DOHH2 (cell line): ENCODE results near the gene CD320.

Source experiments
- H3F3A ChIP-seq: fragments of 200-600 bp; sonication (generic), shearing (Covaris generic); 2 replicates; pipeline ENCODE4 v1.6.0; 2016; ENCODE audit warnings: antibody characterized with exemption, mild to moderate bottlenecking; ENCODE audit not compliant: control insufficient read depth, insufficient read depth
- H3K27ac ChIP-seq: fragments of 200-600 bp; sonication (generic); 2 replicates; pipeline ENCODE4 v1.5.1; 2014; ENCODE audit warnings: low read depth, mild to moderate bottlenecking, low read length, moderate library complexity
- H3K27me3 ChIP-seq: fragments of 200-600 bp; sonication (generic); 2 replicates; pipeline ENCODE4 v1.6.1; 2014; ENCODE audit warnings: mild to moderate bottlenecking, low read length, mixed read lengths; ENCODE audit not compliant: control insufficient read depth
- H3K36me3 ChIP-seq: fragments of 200-600 bp; sonication (generic); 2 replicates; pipeline ENCODE4 v1.6.1; 2014; ENCODE audit warnings: mild to moderate bottlenecking, low read length, moderate library complexity, mixed read lengths; ENCODE audit not compliant: control insufficient read depth
- H3K4me1 ChIP-seq: fragments of 200-600 bp; sonication (generic); 2 replicates; pipeline ENCODE4 v1.6.1; 2014; ENCODE audit warnings: mild to moderate bottlenecking, low read length, mixed read lengths; ENCODE audit not compliant: control insufficient read depth
- H3K4me2 ChIP-seq: fragments of 200-600 bp; sonication (generic); 2 replicates; pipeline ENCODE4 v1.6.0; 2014; ENCODE audit warnings: mild to moderate bottlenecking, low read length, moderate library complexity
- H3K4me3 ChIP-seq: fragments of 200-600 bp; sonication (generic); 2 replicates; pipeline ENCODE4 v1.5.1; 2014; ENCODE audit warnings: mild to moderate bottlenecking, low read length, mixed read lengths
- H3K79me2 ChIP-seq: fragments of 200-600 bp; sonication (generic); 2 replicates; pipeline ENCODE4 v1.6.1; 2014; ENCODE audit warnings: mild to moderate bottlenecking, low read length, mixed read lengths; ENCODE audit not compliant: control insufficient read depth
- H3K9me2 ChIP-seq: fragments of 200-600 bp; sonication (generic); replicated peaks from 2 replicates; pipeline ENCODE4 v1.6.1; 2014; ENCODE audit warnings: mild to moderate bottlenecking, low read length, mixed read lengths; ENCODE audit not compliant: control insufficient read depth
- H3K9me3 ChIP-seq: fragments of 200-600 bp; sonication (generic); 2 replicates; pipeline ENCODE4 v1.6.1; 2014; ENCODE audit warnings: antibody characterized with exemption, low read length, mixed read lengths; ENCODE audit not compliant: control insufficient read depth, insufficient read depth
- H4K20me1 ChIP-seq: fragments of 200-600 bp; sonication (generic); 2 replicates; pipeline ENCODE4 v1.6.0; 2014; ENCODE audit warnings: low read depth, mild to moderate bottlenecking, antibody characterized with exemption, low read length, moderate library complexity; ENCODE audit not compliant: control insufficient read depth, insufficient read depth
- EZH2phosphoT487 ChIP-seq: fragments of 200-600 bp; sonication (generic); IDR thresholded peaks from 2 replicates; pipeline ENCODE4 v1.6.1; 2017; ENCODE audit warnings: borderline replicate concordance, mild to moderate bottlenecking, antibody characterized with exemption, low read length, moderate library complexity, mixed read lengths
- TF ChIP-seq, protein P1 (sequence below): fragments of 200-600 bp; sonication (generic); IDR thresholded peaks from one replicate; pipeline ENCODE4 v1.5.1; 2014; ENCODE audit warnings: antibody characterized with exemption, mild to moderate bottlenecking, low read depth, low read length; ENCODE audit not compliant: poor library complexity, severe bottlenecking

CD320 gene

DNA sequence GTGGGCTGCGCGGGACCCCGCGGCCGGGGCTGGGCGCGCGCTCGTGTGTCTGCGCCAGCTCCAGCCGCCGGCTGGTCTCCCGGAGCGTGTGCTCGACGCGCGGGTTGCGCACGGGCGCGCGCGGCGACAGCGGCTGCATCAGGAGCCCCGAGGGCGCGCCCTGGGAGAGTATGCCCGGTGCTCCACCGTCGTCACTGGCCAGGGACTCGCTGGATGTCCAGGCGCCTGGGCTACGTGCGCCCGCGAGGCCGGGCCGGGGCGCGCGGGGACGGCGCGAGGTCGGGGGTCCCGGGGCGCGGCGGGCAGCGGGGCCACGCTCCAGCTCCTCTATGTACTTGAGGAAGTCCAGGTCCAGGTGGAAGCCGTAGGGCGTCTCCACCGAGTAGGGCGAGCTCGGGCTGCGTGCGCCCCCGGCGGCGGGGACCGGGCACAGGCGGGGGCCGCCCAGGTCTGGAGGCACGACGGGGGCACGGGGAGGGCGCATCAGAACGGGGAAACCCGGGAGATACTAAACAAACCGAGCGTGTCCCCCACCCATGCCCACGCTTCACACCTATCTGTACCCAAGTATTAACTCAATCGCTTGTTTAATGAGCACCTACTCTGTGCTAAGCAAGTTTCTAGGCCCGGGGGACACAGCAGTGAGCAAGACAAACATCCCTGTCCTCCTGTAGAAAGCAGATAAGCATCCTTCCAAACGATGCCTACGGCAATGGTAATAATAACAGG is 27.3 kb upstream of the CD320 start:
- H3K27me3 ChIP-seq: peaks cover 13% of the 10 kb centered on the region
- H3K36me3 ChIP-seq: no peaks in the 10 kb centered on the region
- TF ChIP-seq, protein P1, sequence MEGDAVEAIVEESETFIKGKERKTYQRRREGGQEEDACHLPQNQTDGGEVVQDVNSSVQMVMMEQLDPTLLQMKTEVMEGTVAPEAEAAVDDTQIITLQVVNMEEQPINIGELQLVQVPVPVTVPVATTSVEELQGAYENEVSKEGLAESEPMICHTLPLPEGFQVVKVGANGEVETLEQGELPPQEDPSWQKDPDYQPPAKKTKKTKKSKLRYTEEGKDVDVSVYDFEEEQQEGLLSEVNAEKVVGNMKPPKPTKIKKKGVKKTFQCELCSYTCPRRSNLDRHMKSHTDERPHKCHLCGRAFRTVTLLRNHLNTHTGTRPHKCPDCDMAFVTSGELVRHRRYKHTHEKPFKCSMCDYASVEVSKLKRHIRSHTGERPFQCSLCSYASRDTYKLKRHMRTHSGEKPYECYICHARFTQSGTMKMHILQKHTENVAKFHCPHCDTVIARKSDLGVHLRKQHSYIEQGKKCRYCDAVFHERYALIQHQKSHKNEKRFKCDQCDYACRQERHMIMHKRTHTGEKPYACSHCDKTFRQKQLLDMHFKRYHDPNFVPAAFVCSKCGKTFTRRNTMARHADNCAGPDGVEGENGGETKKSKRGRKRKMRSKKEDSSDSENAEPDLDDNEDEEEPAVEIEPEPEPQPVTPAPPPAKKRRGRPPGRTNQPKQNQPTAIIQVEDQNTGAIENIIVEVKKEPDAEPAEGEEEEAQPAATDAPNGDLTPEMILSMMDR: peak; percentile 34
- no peak for TF ChIP-seq EZH2phosphoT487
- no peaks in the 10 kb centered on the region for H4K20me1 ChIP-seq
- H3K9me3 ChIP-seq: no peaks in the 10 kb centered on the region
- H3K4me3 ChIP-seq: no peak overlapping the region
- no peaks in the 10 kb centered on the region for H3F3A ChIP-seq
- no peaks in the 10 kb centered on the region for H3K79me2 ChIP-seq
- no peak overlapping the region for H3K27ac ChIP-seq
- no peaks in the 10 kb centered on the region for H3K4me1 ChIP-seq
- H3K9me2 ChIP-seq: no peaks in the 10 kb centered on the region
- H3K4me2 ChIP-seq: no peak overlapping the region

DNA sequence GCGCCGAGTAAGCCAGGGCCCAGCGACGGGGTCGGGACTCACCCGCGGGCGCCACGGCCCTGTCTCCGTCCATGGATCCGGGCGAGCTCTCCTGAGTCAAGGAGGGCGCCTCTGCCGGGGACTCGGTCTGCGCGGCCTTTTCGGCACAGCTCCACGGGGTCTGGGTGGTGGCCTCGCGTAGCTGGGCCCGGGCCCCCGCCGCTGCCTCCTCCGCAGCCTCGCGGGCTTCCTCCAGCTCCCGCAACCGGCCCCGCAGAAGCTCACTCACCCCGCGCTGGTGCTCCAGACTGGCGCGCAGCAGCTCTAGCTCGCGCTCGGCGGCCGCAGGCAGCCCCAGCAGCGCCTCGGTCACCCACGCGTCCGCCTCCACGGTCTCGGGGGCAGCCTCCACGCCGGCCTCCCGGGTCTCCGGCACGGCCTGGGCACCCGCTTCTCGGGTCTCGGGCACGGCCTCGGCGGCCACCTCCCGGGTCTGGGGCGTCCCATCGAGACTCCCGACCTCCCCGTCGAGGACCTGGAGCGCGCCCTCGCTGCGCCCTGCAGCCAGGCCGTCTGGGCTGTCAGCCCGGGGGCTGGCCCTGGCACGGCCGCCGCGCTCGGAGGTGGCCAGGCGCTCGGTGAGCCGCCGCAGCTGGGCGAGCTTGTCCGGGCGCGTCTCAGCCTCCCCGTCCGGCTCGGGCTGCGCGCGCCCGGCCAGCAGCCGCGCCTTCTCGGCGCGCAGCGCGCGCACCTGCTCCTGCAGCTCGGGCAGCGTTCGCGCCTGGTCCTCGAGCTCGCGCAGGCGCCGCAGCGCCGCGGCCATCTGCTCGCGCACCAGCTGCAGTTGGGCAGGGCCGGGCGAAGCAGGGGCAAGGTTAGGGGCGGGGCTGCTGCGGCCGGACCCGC is 26.5 kb upstream of the CD320 start:
- Histone ChIP-seq H3K27ac (no peak overlapping the region), H3K4me2 (no peak overlapping the region), H3K27me3 (peaks cover 10% of the 10 kb centered on the region)

DNA sequence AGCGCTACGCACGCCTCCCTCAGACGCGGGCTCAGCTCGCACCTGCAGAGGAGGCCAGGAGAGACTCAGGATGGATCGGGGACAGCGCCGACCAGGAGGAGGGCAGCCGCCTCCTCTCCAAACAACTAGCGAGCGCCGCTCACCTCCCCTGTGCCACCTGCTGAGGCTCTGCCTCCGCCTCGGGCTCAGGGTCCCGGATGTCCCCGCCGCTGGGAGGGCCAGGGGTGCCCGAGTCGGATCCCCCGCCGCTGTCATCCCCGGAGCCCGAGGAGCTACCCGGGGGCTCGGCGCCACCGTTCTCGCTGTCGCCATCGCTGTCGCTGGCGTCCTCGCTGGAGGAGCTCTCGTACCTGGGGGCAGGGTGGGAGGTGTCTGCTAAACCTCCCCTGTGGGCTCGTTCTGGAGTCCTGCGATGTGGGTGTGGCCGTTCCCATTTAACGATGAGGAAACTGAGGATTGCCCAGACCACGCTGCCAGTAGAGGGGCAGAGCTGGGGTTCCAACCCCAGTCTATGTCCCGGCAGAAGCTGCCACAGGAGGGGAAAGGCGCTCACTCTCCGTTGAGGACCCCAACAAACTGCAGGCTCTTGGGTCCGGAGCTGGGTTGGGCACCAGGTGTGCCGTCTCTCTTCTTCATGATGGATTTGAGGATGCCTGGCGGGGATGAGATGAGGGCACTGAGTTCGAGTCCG is 25.8 kb upstream of the CD320 start:
- no peaks in the 10 kb centered on the region for H3K4me1 ChIP-seq
- H3K9me2 ChIP-seq: no peaks in the 10 kb centered on the region
- no peaks in the 10 kb centered on the region for H3F3A ChIP-seq
- no peaks in the 10 kb centered on the region for H4K20me1 ChIP-seq
- peaks cover 10% of the 10 kb centered on the region for H3K27me3 ChIP-seq
- no peak for TF ChIP-seq EZH2phosphoT487
- TF ChIP-seq, protein P1: no peak
- no peaks in the 10 kb centered on the region for H3K79me2 ChIP-seq
- H3K9me3 ChIP-seq: no peaks in the 10 kb centered on the region
- no peak overlapping the region for H3K4me3 ChIP-seq
- H3K27ac ChIP-seq: no peak overlapping the region
- H3K4me2 ChIP-seq: no peak overlapping the region
- no peaks in the 10 kb centered on the region for H3K36me3 ChIP-seq

More for the DNA sequence above, 26.5 kb upstream of the CD320 start:
- no peaks in the 10 kb centered on the region for H3F3A ChIP-seq
- H3K9me3 ChIP-seq: no peaks in the 10 kb centered on the region
- H3K4me3 ChIP-seq: no peak overlapping the region
- no peaks in the 10 kb centered on the region for H3K79me2 ChIP-seq
- H3K4me1 ChIP-seq: no peaks in the 10 kb centered on the region
- no peak for TF ChIP-seq EZH2phosphoT487
- TF ChIP-seq, protein P1: no peak
- no peaks in the 10 kb centered on the region for H3K9me2 ChIP-seq
- H4K20me1 ChIP-seq: no peaks in the 10 kb centered on the region
- H3K36me3 ChIP-seq: no peaks in the 10 kb centered on the region
